ENCODE measurements around the gene TAGLN3.

Gene TAGLN3

DNA sequence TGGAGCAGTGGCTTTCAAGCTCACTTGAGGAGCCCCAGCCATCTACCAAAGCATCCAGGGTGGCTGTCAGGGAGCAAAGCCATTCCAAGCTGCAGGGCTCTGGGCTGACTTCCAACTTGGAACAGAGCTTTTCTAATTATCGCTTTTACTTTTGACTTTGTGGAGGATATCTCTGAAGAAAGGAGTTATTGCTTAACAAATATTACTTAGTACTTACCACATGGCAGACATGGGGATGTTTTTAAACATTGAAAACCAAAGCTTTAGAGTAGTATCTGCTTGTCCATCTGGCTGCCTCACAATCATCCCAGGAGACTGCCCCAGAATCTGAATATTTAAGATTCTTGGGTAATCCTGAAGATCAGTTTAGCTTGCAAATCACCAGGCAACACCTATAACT, 8.9 kb downstream of the TAGLN3 start:
- no peaks in the 10 kb centered on the region for H3K9me3 ChIP-seq
- no peaks in the 10 kb centered on the region for H4K20me1 ChIP-seq
- no peak for TF ChIP-seq Cebpa-rat (IDR thresholded peaks at IDR 0.05)
- H3K27ac ChIP-seq, result no peak overlapping the region
- H3K9ac ChIP-seq, result no peak overlapping the region
- H3K4me3 ChIP-seq, result no peak overlapping the region
- H3K36me3 ChIP-seq, result no peaks in the 10 kb centered on the region
- no peak overlapping the region for H3K4me2 ChIP-seq
- H3K27me3 ChIP-seq, result no peaks in the 10 kb centered on the region
- peaks cover 25% of the 10 kb centered on the region for H3K4me1 ChIP-seq

- no peaks in the 10 kb centered on the region for H3K9me3 ChIP-seq
- no peak overlapping the region for H3K27ac ChIP-seq
- no peak overlapping the region for H3K4me3 ChIP-seq
- H3K4me1 ChIP-seq, result peaks cover 34% of the 10 kb centered on the region
- no peaks in the 10 kb centered on the region for H3K27me3 ChIP-seq
- TF ChIP-seq Cebpa-rat (IDR thresholded peaks at IDR 0.05), result no peak
- no peaks in the 10 kb centered on the region for H3K36me3 ChIP-seq
- H3K4me2 ChIP-seq, result no peak overlapping the region
- H4K20me1 ChIP-seq, result no peaks in the 10 kb centered on the region
- H3K9ac ChIP-seq, result no peak overlapping the region
Observed at GRCh38 chr3:112009670-112010069, 10.9 kb downstream of the TAGLN3 start.

- H4K20me1 ChIP-seq, result no peaks in the 10 kb centered on the region
- no peaks in the 10 kb centered on the region for H3K27me3 ChIP-seq
- H3K4me2 ChIP-seq, result peak overlapping the region; percentile 57
- peaks cover 34% of the 10 kb centered on the region for H3K4me1 ChIP-seq
- TF ChIP-seq Cebpa-rat (IDR thresholded peaks at IDR 0.05), result no peak
- H3K9ac ChIP-seq, result no peak overlapping the region
- H3K27ac ChIP-seq, result no peak overlapping the region
- no peaks in the 10 kb centered on the region for H3K9me3 ChIP-seq
- no peaks in the 10 kb centered on the region for H3K36me3 ChIP-seq
- H3K4me3 ChIP-seq, result no peak overlapping the region
Observed at GRCh38 chr3:112010636-112011035, 11.9 kb downstream of the TAGLN3 start.

GRCh38 chr3:112011376-112011940, 12.7 kb downstream of the TAGLN3 start:
- no peak for TF ChIP-seq Cebpa-rat (IDR thresholded peaks at IDR 0.05)
- no peaks in the 10 kb centered on the region for H3K36me3 ChIP-seq
- peak overlapping the region; percentile 57 for H3K4me2 ChIP-seq
- H3K9ac ChIP-seq, result no peak overlapping the region
- H3K9me3 ChIP-seq, result no peaks in the 10 kb centered on the region
- no peak overlapping the region for H3K27ac ChIP-seq
- H3K4me1 ChIP-seq, result peaks cover 34% of the 10 kb centered on the region
- no peak overlapping the region for H3K4me3 ChIP-seq
- no peaks in the 10 kb centered on the region for H4K20me1 ChIP-seq
- no peaks in the 10 kb centered on the region for H3K27me3 ChIP-seq

GRCh38 chr3:112012205-112012992, 13.7 kb downstream of the TAGLN3 start:
- TF ChIP-seq Cebpa-rat (IDR thresholded peaks at IDR 0.05), result no peak
- H3K9me3 ChIP-seq, result no peaks in the 10 kb centered on the region
- peak overlapping the region; percentile 49; the same call in 1 of the 2 replicates for H3K4me2 ChIP-seq
- no peaks in the 10 kb centered on the region for H4K20me1 ChIP-seq
- no peaks in the 10 kb centered on the region for H3K36me3 ChIP-seq
- H3K27me3 ChIP-seq, result no peaks in the 10 kb centered on the region
- H3K4me3 ChIP-seq, result no peak overlapping the region
- peaks cover 34% of the 10 kb centered on the region for H3K4me1 ChIP-seq
- H3K9ac ChIP-seq, result no peak overlapping the region
- H3K27ac ChIP-seq, result no peak overlapping the region

GRCh38 chr3:112013058-112013783, 14.5 kb downstream of the TAGLN3 start:
- H3K27me3 ChIP-seq, result no peaks in the 10 kb centered on the region
- H3K9ac ChIP-seq, result no peak overlapping the region
- H3K4me2 ChIP-seq, result 0 out of 2 replicates have a peak overlapping the region, but pooled peaks have one; percentile 11
- H3K4me3 ChIP-seq, result no peak overlapping the region
- no peaks in the 10 kb centered on the region for H3K9me3 ChIP-seq
- H3K36me3 ChIP-seq, result no peaks in the 10 kb centered on the region
- H4K20me1 ChIP-seq, result no peaks in the 10 kb centered on the region
- H3K4me1 ChIP-seq, result peaks cover 34% of the 10 kb centered on the region
- H3K27ac ChIP-seq, result no peak overlapping the region
- no peak for TF ChIP-seq Cebpa-rat (IDR thresholded peaks at IDR 0.05)

DNA sequence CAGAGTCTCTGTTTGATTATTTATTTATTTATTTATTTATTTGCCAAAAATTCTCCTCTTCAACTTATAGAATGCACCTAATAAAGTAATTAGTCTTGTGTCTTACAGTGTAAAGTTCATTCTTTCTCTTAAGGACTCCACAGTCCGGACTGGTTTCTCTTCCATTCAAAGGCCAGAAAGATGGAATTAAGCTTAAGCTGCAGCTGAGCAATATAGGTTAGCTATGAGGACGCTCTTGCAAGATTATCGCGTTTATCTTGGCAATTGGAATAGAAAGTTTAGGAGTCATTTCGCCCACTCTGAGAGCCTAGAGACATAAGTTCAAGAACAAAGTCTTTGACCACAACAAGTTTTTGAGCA, 15.0 kb downstream of the TAGLN3 start:
- Histone ChIP-seq H3K4me3 (no peak overlapping the region), H3K27ac (no peak overlapping the region), H3K4me1 (peaks cover 34% of the 10 kb centered on the region), H3K4me2 (no peak overlapping the region), H3K27me3 (no peaks in the 10 kb centered on the region), H3K9me3 (no peaks in the 10 kb centered on the region), H3K36me3 (no peaks in the 10 kb centered on the region), H3K9ac (no peak overlapping the region), H4K20me1 (no peaks in the 10 kb centered on the region)
- no peak for TF ChIP-seq Cebpa-rat (IDR thresholded peaks at IDR 0.05)

DNA sequence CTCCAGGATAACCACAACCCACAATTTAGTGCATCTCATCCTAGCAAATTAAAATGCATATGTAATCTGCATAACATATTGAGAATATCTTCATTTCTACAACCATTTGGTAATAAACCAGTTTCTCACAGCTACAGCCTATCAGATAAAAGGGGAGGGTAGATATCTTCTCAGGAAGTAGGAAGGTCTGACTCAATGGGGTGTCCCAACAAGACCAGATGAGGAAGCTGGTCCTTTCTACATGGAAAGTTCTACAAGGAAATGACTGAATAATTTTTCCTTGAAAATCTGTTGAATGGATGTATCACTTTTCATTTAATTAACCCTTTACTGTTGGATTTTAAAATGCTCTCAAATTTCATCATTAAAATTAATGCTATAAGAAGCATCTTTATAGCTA, 18.4 kb downstream of the TAGLN3 start:
- TF ChIP-seq Cebpa-rat (IDR thresholded peaks at IDR 0.05), result no peak
- no peak overlapping the region for H3K4me3 ChIP-seq
- no peak overlapping the region for H3K4me2 ChIP-seq
- no peaks in the 10 kb centered on the region for H4K20me1 ChIP-seq
- no peaks in the 10 kb centered on the region for H3K36me3 ChIP-seq
- H3K4me1 ChIP-seq, result peaks cover 13% of the 10 kb centered on the region
- H3K9me3 ChIP-seq, result no peaks in the 10 kb centered on the region
- H3K9ac ChIP-seq, result no peak overlapping the region
- no peaks in the 10 kb centered on the region for H3K27me3 ChIP-seq
- H3K27ac ChIP-seq, result no peak overlapping the region

DNA sequence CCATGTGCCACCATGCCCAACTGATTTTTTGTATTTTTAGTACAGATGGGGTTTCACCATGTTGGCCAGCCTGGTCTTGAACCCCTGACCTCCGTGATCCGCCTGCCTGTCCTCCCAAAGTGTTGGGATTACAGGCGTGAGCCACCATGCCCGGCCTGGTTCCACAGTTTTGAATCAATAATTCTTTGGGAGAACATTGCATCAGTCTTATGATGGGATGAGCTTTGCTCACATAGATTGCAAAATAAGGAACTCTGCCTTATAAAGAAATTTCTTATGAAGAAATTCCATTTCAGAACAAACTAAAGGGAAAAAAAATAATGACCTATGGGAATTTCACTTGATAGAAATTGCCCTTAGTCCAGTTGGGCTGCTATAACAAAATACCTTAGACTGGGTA, 20.0 kb downstream of the TAGLN3 start:
- no peak overlapping the region for H3K27ac ChIP-seq
- no peaks in the 10 kb centered on the region for H4K20me1 ChIP-seq
- no peak for TF ChIP-seq Cebpa-rat (IDR thresholded peaks at IDR 0.05)
- H3K36me3 ChIP-seq, result no peaks in the 10 kb centered on the region
- H3K4me2 ChIP-seq, result no peak overlapping the region
- H3K4me1 ChIP-seq, result no peaks in the 10 kb centered on the region
- H3K9me3 ChIP-seq, result no peaks in the 10 kb centered on the region
- no peaks in the 10 kb centered on the region for H3K27me3 ChIP-seq
- H3K4me3 ChIP-seq, result no peak overlapping the region
- no peak overlapping the region for H3K9ac ChIP-seq

- Histone ChIP-seq H3K36me3 (no peaks in the 10 kb centered on the region), H3K27me3 (no peaks in the 10 kb centered on the region), H3K4me1 (no peaks in the 10 kb centered on the region), H3K4me3 (no peak overlapping the region), H3K27ac (no peak overlapping the region), H4K20me1 (no peaks in the 10 kb centered on the region), H3K9ac (no peak overlapping the region), H3K9me3 (no peaks in the 10 kb centered on the region), H3K4me2 (no peak overlapping the region)
- TF ChIP-seq Cebpa-rat (IDR thresholded peaks at IDR 0.05), result no peak
Observed at GRCh38 chr3:112019716-112020115, 21.0 kb downstream of the TAGLN3 start.
